Measurements from ENCODE around the gene FIBIN.

- TF ChIP-seq, protein P1, sequence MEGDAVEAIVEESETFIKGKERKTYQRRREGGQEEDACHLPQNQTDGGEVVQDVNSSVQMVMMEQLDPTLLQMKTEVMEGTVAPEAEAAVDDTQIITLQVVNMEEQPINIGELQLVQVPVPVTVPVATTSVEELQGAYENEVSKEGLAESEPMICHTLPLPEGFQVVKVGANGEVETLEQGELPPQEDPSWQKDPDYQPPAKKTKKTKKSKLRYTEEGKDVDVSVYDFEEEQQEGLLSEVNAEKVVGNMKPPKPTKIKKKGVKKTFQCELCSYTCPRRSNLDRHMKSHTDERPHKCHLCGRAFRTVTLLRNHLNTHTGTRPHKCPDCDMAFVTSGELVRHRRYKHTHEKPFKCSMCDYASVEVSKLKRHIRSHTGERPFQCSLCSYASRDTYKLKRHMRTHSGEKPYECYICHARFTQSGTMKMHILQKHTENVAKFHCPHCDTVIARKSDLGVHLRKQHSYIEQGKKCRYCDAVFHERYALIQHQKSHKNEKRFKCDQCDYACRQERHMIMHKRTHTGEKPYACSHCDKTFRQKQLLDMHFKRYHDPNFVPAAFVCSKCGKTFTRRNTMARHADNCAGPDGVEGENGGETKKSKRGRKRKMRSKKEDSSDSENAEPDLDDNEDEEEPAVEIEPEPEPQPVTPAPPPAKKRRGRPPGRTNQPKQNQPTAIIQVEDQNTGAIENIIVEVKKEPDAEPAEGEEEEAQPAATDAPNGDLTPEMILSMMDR (conservative IDR thresholded peaks at IDR 0.05), result no peak
- TF ChIP-seq ZFX (IDR thresholded peaks at IDR 0.05), result no peak
These were observed 18.5 kb downstream of the FIBIN start for GRCh38 chr11:27012234-27012921.
